Choroid plexus epithelial cell (primary cell): ENCODE data around the gene TEDC2.

Experiments used
- DNase-seq: peaks from one replicate; pipeline ENCODE4 v3.0.0-alpha.2; 2010; ENCODE audit warnings: low read depth
- H3K4me3 ChIP-seq: 2 replicates; pipeline ENCODE4 v1.5.1; 2011; ENCODE audit warnings: low read depth, mild to moderate bottlenecking, control low read depth, low read length, moderate library complexity
- TF ChIP-seq, protein P1 (sequence below): conservative IDR thresholded peaks from 2 replicates; pipeline ENCODE4 v1.5.1; 2011; ENCODE audit warnings: low read depth, mild to moderate bottlenecking, control low read depth, inconsistent platforms, low read length, moderate library complexity

TEDC2 gene

DNA sequence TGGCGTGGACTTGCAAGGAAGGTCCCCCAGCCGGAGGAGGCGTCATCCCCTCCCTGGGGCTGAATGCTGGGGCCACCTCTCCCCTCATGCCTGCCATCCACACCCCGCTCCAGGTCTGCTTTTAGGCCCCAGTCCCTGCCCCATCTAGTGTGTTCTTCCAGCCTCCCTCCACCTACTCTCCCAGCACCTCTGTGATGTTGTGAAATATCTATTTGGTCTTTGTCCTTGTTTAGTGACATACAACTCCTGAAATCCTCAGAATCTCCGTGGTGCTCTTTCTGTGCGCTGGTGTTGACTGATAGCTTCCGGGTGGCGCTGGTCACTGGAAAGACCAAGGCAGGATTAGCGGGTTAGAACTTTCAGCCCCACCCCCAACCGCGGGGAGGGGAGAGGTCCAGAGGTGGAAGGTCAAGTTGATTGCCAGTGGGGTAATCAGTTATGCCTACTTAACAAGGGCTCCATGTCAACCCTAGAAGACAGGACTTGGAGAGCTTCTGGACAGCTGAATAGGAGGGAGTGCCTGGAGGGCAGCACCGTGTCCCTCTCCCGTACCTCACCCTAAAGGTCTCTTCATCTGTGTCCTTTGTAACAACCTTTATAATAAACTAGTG, 25.1 kb downstream of the TEDC2 start:
- TF ChIP-seq, protein P1, sequence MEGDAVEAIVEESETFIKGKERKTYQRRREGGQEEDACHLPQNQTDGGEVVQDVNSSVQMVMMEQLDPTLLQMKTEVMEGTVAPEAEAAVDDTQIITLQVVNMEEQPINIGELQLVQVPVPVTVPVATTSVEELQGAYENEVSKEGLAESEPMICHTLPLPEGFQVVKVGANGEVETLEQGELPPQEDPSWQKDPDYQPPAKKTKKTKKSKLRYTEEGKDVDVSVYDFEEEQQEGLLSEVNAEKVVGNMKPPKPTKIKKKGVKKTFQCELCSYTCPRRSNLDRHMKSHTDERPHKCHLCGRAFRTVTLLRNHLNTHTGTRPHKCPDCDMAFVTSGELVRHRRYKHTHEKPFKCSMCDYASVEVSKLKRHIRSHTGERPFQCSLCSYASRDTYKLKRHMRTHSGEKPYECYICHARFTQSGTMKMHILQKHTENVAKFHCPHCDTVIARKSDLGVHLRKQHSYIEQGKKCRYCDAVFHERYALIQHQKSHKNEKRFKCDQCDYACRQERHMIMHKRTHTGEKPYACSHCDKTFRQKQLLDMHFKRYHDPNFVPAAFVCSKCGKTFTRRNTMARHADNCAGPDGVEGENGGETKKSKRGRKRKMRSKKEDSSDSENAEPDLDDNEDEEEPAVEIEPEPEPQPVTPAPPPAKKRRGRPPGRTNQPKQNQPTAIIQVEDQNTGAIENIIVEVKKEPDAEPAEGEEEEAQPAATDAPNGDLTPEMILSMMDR = no peak
- no peak for DNase-seq
- no peak overlapping the region for H3K4me3 ChIP-seq

DNA sequence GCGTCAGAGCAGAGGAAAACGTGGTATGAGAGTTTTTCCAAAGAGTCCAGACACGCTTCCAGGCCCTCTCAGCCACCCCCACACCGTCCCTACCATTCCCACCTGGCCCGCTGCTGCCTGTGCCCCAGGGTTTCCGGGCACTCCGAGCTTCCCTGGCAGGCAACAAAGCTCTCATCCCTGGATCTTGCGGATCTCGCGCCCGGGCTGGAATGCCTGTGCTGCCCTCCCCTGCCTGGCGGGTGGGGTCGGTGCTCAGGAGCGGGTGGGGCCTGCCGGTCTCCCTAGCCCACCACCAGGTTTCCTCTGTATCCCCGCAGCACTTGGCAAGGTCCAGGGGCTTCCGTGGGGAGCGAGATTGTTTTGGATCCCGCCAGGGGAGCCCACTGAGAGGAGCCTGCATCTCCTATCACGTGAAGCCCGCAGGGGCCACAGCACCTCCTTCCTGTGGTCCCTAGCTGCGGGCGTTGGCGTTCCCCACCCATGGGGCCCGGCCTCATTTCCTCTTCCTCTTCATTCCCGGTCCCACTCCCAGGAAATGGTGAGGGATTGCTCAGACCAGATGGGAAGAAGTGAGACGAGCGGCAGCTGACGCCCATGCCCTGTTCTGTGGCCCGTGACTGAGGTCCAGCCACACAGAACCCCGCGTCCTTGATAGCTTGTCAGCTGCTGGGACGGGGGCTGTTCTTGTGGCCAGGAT, 26.1 kb downstream of the TEDC2 start:
- TF ChIP-seq, protein P1 = no peak
- H3K4me3 ChIP-seq = no peak overlapping the region
- no peak for DNase-seq

DNA sequence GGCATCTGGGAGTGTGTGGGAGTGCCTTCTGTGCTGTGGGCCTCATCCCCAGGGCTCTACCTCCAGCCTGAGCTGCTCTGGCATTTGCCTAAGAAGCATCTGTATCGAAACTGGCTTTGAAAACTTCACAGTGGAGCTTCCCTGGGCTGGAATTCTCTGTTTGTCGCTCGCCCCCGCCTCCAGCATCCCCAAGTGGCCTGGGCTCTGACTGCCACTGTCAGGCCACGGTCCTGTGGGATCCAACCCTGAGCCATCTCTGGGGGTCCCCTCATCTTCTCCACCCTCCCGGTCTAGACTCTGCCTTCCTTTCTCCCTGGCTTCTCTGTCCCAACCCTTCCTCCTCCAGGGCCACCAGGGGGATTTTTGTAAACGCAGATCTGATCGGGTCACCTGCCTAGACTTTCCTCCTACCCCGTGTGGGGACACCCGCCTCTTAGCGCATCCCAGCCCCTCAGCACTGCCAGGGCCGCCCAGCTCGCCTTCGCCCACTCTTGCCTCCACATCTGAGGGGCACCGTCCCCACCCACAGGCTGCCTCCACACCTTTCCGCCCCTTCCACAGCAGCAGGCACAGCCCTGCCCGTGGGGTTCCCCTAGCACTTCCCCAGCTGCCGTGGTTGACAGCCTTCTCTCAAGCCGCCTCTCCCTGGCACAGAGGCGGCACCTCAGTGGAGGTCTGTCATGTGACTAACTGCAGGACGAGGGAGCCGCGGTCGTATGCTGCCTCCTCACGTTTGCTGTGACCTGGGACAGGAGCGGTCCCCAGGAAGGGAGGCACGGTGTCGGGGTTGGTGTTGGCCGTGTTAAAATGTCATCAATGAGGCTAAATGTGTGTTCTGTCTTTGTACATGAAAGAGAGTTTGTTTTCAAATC, 27.0 kb downstream of the TEDC2 start:
- H3K4me3 ChIP-seq = no peak overlapping the region
- DNase-seq = peak; percentile 31
- TF ChIP-seq, protein P1 = peak; percentile 9

DNA sequence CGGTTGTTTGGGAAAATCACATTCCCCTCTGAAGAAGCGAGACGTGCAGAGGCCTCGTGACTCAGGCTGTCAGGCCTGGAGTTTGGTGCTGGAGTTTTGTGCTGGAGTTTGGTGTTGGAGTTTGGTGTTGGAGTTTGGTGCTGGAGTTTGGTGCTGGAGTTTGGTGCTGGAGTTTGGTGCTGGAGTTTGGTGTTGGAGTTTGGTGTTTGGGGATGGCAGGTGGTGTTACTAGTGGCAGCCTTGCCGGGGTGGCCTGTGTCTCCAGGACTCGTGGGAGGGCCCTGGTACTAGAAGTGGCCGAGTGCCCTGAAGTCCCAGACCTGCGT, 27.6 kb downstream of the TEDC2 start:
- TF ChIP-seq, protein P1 = no peak
- no peak for DNase-seq
- H3K4me3 ChIP-seq = no peak overlapping the region

DNA sequence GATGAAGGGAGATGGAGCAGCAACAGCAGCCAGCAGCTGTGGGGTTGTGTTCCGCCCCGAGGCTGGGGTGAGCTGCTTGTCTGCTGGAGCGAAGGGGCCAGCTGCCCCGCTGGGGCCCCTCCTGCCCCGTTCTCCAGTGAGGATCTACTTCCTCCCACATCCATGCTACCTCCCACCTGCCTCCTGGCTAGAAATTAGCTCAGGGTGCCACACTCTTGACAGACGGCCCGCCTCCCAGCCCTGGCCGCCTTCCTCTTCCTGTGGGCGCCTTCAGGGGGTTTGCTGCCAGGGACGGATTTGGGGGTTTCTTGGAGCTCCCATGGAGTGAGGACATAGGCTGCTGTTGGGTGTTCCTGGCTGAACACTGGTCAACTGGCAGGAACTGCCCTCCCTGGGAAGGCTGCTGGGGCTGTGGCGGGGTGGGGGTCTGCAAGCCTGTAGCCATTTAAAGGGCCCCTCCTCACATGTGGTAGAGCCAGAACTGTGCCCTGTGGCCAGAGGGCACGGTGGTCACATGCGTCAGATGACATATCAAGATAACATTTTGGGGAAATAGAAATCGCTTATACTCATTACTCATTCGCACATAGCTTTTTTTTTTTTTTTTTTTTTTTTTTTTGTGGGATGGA, 28.1 kb downstream of the TEDC2 start:
- no peak for DNase-seq
- no peak overlapping the region for H3K4me3 ChIP-seq
- TF ChIP-seq, protein P1 = no peak

DNA sequence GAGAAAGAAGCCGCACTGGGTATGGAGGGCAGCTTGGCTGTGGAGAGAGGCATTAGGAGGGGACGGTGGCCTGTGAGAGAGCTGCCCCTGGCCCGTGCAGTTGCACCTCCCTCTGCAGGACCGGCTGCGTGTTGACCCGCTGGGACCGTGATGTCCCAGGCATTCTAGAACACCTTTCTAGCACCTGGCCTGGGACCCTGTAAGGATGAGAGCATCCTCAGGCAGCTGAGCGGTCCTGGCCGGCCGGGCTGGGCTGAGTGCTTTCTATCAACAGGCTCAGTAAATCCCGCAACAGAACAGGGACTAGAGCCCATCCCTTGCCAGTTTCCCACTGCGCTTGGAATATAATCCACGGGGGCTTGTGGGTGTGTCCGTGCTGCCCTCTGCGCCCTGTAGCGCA, 29.7 kb downstream of the TEDC2 start:
- no peak overlapping the region for H3K4me3 ChIP-seq
- TF ChIP-seq, protein P1 = no peak
- no peak for DNase-seq
